Measurements from ENCODE around the gene SSTR1. TPM values are rescaled to one million over a fixed set of nuclear protein-coding genes. Genes with fewer than 3 reads are reported as not detected.

Gene SSTR1
- total and polyA plus RNA-seq, 2 donors (not counting 3 experiments of a cell fraction or from before 2014, with no cell fraction given) = 1.4 to 1.9 TPM

- FAIRE-seq (no peak), DNase-seq (ENCODE audit: low read depth, low spot score) (peak; percentile 47)
- no peak for TF ChIP-seq MYC (IDR thresholded peaks at IDR 0.05; ENCODE audit: low read depth, low read length)
- peak in 1 of 2 donors; percentile 48 for TF ChIP-seq CTCF (IDR thresholded peaks at IDR 0.05; ENCODE audit: extremely low read depth in 1 of 2, insufficient read depth in 1 of 2, low read depth in 1 of 2, low read length in 2 of 2)
- Histone ChIP-seq H3K27ac (ENCODE audit: insufficient read depth, low read depth, low read length) (no peak overlapping the region), H4K20me1 (replicated peaks; ENCODE audit: control insufficient read depth, extremely low read depth, insufficient read depth, low read length) (no peaks in the 10 kb centered on the region), H3K9ac (replicated peaks; ENCODE audit: extremely low read depth, insufficient read depth, low read length) (peak overlapping the region; percentile 11), H3K9me3 (replicated peaks; ENCODE audit: control insufficient read depth, insufficient read depth, low read length) (no peaks in the 10 kb centered on the region), H2AFZ (ENCODE audit: low read depth, low read length) (peak overlapping the region; percentile 81), H3K27me3 (ENCODE audit: control insufficient read depth in 2 of 2, insufficient read depth in 2 of 2, low read length in 2 of 2) (no peaks in the 10 kb centered on the region), H3K79me2 (ENCODE audit: control insufficient read depth, insufficient read depth, low read length) (no peaks in the 10 kb centered on the region), H3K4me2 (ENCODE audit: insufficient read depth, low read length) (peak overlapping the region; percentile 95), H3K36me3 (ENCODE audit: control insufficient read depth in 2 of 2, extremely low read depth in 1 of 2, insufficient read depth in 2 of 2, low read length in 2 of 2) (no peaks in the 10 kb centered on the region), H3K4me3 (replicated peaks in 1 of 3; ENCODE audit: insufficient read depth in 1 of 3, low read depth in 1 of 3, low read length in 3 of 3) (peak overlapping the region; percentile 34 to 58 (median 44)), H3K9me1 (replicated peaks; ENCODE audit: control insufficient read depth, extremely low read depth, insufficient read depth, low read length) (no peaks in the 10 kb centered on the region), H3K4me1 (ENCODE audit: control insufficient read depth, extremely low read depth, insufficient read depth, low read length) (peaks cover 36% of the 10 kb centered on the region)
- ChIA-PET CTCF (interaction anchor here (0.7 to 3.0 kb wide), 11 partner anchors 11 to 825 kb away, joined by 3 to 12 read pairs (median 6); partner anchors contain the start of gene CLEC14A), POLR2A (no interaction called here)
- dilution Hi-C loops (cut with MboI; ENCODE audit: extremely low pct_ligation_motif_present, low sequenced_read_pairs) = no loop called here
- intact Hi-C loops (cut with micrococcal nuclease) = loop anchor here (1.0 to 5.0 kb wide), 3 partner anchors 47 to 808 kb away; partner anchors contain the start of gene CLEC14A
- no TSS peak for BruUV-seq (replicated peaks)
Observed at GRCh38 chr14:38208618-38209562, 1.2 kb downstream of the SSTR1 start.
